DND-41 (cell line): ENCODE results near the gene EAF1.

Experiments
- EZH2 ChIP-seq: IDR thresholded peaks from 3 replicates; pipeline ENCODE4 v1.6.1; 2012; ENCODE audit warnings: borderline replicate concordance, low read depth, mild to moderate bottlenecking, moderate library complexity, low read length, inconsistent platforms; ENCODE audit not compliant: severe bottlenecking
- TF ChIP-seq, protein P1 (sequence below): IDR thresholded peaks from 2 replicates; pipeline ENCODE4 v1.5.1; 2012; ENCODE audit warnings: borderline replicate concordance, low read length, moderate library complexity, mild to moderate bottlenecking; ENCODE audit not compliant: poor library complexity, severe bottlenecking; ENCODE audit errors: extremely low read depth

DNA sequence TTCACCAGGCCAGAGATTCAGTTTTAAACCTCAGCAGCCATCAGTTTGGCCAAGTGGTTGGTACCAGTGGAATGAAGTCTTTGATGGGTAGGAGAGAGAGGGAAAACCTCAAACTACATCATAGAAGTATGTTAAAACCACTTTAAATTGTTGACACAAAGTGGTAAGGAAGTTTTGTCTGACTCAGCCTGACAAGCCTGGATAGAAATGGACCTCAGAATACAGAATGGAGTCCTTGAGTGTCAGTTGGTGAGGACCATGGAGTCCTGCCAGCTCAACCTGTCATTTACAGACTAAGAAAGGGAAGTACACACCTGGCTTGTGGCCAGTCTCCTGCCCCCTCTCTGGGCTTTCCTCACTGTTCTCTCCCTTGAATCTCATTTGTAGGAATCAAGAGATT is 12.1 kb downstream of the EAF1 start:
- TF ChIP-seq, protein P1, sequence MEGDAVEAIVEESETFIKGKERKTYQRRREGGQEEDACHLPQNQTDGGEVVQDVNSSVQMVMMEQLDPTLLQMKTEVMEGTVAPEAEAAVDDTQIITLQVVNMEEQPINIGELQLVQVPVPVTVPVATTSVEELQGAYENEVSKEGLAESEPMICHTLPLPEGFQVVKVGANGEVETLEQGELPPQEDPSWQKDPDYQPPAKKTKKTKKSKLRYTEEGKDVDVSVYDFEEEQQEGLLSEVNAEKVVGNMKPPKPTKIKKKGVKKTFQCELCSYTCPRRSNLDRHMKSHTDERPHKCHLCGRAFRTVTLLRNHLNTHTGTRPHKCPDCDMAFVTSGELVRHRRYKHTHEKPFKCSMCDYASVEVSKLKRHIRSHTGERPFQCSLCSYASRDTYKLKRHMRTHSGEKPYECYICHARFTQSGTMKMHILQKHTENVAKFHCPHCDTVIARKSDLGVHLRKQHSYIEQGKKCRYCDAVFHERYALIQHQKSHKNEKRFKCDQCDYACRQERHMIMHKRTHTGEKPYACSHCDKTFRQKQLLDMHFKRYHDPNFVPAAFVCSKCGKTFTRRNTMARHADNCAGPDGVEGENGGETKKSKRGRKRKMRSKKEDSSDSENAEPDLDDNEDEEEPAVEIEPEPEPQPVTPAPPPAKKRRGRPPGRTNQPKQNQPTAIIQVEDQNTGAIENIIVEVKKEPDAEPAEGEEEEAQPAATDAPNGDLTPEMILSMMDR = no peak
- no peak for TF ChIP-seq EZH2
